Fibroblast of gingiva (primary cell): ENCODE results near the gene E2F1.
"Not testable (repeated sequence)": the region's sequence is repeated elsewhere in the genome, so short reads cannot be mapped to it uniquely, and the experiment has no call there.

Experiments used
- DNase-seq: peaks from one replicate; pipeline ENCODE4 v3.0.0-alpha.2; 2011; ENCODE audit warnings: low read depth

Gene E2F1

DNA sequence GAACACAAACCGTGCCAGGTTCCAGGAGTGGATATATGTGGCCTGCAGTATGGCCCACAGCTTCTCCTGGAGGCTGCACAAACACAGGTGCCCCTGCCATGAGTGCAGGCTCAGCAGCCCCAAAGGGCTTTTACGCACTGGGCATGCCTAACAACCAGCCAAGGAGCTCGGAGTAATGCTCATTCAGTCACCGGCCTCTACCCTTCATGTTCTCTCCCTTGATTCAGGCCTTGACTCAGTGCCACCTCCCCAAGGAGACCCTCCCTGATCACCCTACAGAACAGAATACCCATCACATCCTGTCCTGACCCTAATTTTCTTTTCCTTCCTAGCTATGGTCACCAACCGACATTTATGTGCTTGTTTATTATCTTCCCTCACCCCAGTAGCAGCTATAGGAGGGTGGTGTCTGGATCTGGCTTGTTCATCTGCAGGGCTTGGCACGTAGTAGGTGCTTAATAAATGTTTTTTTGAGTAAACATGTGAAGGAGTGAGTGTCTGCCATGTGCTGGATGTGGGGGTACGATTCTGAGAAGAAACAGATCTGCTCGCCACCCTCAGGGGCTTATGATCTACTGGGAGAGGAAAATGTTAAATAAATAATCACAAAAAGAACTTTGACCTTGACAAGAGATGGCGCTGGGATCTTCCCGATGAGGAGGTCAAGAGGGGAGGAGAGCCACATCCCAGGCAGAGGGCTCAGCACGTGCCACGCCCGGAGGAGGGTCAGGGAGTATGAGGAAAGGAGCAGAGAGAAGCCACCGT is 24.7 kb upstream of the E2F1 start:
- DNase-seq, result no peak

DNA sequence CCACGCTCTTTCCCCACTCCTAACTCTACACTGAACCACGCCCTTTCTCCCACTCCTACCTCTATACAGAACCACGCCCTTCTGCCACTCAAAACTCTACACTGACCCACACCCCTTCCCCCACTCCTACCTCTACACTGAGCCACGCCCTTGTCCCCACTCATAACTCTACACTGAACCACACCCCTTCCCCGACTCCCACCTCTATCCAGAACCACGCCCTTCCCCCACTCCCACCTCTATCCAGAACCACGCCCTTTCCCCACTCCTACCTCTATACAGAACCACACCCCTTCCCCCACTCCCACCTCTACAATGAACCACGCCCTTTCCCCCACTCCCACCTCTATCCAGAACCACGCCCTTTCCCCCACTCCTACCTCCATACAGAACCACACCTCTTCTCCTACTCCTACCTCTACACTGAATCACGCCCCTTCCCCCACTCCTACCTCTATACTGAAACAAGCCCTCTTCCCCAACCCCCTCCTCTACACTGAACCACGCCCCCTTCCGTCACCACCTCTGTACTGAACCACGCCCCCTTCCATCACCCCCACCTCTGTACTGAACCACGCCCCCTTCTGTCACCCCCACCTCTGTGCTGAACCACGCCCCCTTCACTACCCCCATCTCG is 23.8 kb upstream of the E2F1 start:
- DNase-seq, result no peak

DNA sequence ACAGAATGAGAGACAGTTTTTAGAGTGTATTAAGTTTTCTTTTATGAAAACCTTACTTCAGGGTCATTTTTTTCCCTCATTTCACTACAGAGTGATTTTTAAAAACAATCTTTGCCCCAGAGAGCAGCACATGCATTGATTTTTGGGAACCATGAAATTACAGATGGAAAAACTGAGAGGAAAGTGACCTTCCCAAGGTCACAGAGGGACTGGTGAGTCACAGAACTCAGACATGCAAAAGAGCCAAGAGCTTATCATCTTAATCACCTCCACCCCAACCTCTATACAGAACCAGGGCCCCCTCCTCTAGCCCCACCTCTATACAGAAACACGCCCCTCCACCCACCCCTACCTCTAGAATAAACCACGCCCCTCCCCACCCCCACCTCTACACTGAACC is 23.2 kb upstream of the E2F1 start:
- no peak for DNase-seq

DNA sequence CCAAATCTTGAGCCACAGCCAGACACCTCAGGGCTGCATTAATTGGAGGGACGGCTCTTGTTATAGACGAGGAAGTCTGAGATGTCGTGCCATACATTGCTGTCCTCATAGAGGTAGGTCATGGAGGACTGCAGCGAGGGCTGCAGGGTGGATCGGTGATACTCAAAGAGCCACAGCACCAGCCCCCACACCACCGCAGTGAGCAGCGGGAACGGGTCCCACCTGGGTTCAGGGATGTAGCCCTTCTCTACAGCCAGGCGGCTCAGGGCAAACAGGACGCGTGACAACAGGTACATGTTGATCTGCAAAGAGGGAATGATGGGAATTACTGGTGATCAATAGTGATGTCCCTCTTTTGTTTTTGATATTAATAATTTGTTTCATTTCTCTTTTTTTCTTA is 21.5 kb upstream of the E2F1 start:
- no peak for DNase-seq

DNA sequence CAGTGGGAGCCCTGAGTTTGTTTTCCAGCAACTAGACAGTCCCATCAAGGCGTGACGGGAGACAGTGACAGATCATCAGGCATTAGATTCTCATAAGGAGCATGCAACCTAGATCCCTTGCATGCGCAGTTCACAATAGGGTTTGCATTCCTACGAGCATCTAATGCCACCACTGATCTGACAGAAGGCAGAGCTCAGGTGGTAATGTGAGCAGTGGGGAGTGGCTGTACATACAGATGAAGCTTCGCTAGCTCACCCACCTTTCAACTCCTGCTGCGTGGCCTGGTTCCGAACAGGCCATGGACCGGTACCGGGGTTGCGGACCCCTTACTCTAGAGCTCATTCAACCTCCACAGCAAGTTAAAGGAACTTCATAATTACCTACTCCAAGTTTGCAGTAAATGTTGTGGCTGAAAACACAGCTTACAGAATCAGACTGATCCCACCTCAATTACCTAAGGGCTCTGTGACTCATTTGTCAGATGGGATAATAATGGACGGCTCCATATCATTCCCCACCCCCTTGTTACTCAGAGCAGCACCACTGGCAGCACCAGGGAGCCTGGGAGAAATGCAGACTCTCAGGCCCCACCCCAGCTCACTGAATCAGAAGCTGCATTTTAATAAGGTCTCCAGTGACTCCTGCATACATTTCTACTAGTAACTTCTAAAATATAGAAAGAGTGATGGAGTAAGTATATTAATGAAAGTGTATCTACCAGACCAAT is 18.2 kb upstream of the E2F1 start:
- DNase-seq, result no peak

DNA sequence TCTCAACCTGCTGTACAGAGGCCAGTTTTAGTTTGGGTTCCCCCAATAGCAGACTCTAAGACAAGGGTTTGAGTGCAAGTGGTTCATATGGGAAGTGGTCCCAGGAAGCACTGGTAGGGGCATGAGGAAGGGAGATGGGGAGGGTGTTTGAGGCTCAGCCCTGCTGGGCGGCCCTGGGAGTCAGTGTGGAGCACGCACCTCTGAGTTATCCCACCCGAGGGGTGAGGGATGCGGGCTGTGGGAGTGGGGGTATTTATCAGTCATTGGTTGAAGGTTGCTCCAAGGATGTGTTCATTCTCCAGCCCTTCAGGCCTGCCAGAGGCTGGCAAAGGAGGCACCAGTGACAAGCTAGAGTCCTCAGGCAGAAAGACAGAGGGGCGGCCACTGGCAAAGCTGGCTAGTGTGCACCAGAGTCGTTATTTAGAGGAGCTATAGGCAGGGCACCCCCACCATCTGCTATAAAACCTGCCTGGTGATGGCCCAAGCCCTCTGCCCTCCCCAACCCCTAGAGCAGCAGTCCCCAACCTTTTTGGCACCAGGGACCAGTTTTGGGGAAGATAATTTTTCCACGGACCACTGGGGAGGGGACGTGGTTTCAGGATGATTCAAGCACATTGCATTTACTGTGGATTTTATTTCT is 17.4 kb upstream of the E2F1 start:
- no peak for DNase-seq

DNA sequence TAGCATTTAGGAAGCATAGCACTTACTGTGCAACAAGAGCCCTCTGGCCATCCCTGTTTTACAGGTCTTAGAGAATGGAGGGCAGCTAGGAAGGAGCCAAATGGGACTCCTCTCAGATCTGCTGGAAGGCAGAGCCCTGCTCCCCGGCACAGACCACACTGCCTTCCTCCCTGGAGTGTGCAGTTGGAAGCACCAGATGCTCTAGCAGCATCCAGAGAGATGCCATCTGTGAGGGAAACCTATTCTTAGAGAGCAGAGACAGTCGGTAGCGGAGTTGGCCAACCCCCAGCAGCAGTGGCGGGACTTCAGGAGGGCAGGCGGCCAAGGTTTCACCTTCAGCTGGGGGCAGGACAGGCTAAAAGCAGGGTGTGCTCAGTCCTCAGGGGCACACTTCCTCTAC is 16.7 kb upstream of the E2F1 start:
- DNase-seq, result no peak

DNA sequence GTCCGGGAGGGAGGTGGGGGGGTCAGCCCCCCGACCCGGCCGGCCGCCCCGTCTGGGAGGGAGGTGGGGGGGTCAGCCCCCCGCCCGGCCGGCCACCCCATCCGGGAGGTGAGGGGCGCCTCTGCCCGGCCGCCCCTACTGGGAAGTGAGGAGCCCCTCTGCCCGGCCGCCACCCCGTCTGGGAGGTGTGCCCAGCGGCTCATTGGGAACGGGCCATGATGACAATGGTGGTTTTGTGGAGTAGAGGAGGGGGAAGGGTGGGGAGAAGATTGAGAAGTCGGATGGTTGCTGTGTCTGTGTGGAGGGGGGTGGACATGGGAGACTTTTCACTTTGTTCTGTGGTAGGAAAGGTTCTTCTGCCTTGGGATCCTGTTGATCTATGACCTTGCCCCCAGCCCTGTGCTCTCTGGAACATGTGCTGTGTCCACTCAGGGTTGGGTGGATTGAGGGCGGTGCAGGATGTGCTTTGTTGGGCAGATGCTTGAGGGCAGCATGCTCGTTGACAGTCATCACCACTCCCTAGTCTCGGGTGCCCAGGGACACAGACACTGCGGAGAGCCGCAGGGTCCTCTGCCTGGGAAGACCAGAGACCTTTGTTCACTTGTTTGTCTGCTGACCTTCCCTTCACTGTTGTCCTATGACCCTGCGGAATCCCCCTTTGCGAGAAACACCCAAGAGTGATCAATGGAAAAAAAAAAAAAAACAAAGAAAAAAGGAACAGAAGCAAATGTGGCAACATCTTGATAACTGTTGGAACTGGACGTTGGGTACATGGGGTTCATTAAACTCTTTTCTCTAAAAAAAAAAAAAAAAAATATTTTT is 15.7 kb upstream of the E2F1 start:
- DNase-seq, result no peak

DNA sequence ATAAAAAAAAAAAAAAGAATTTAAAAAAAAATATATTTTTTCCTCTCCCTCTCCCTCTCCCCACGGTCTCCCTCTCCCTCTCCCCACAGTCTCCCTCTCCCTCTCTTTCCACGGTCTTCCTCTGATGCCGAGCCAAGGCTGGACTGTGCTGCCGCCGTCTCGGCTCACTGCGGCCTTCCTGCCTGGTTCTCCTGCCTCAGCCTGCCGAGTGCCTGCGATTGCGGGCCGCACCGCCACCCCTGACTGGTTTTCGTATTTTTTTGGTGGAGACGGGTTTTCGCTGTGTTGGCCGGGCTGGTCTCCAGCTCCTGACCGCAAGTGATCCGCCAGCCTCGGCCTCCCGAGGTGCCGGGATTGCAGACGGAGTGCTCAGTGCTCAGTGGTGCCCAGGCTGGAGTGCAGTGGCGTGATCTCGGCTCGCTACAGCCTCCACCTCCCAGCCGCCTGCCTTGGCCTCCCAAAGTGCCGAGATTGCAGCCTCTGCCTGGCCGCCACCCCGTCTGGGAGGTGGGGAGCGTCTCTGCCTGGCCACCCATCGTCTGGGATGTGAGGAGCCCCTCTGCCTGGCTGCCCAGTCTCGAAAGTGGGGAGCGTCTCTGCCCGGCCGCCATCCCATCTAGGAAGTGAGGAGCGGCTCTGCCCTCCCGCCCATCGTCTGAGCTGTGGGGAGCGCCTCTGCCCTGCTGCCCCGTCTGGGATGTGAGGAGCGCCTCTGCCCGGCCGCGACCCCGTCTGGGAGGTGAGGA is 14.7 kb upstream of the E2F1 start:
- DNase-seq, result not testable (repeated sequence)

DNA sequence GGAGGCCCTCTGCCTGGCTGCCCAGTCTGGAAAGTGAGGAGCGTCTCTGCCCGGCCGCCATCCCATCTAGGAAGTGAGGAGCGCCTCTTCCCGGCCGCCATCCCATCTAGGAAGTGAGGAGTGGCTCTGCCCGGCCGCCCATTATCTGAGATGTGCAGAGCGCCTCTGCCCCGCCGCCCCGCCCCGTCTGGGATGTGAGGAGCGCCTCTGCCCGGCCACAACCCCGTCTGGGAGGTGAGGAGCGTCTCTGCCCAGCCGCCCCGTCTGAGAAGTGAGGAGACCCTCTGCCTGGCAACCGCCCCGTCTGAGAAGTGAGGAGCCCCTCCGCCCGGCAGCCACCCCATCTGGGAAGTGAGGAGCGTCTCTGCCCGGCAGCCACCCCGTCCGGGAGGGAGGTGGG is 12.8 kb upstream of the E2F1 start:
- DNase-seq, result not testable (repeated sequence)

DNA sequence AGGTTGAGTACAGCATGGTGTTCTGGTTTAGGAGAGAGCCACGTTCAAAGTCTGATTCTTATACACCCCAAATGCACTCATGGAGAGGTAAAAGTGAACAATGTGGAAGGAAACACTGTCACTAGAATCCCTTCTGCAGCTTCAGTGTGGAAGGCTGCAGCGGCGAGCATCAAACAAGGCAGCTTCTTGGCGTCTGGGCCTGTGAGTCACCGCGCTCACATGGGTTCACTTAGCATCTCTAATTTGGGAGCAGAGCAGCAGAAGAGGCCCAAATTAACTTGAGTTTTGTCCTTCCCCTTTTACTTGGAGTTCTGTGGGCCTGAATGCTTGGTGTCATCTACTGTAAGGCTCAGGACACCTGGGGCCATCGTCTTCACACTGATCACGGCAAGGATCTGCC is 10.9 kb upstream of the E2F1 start:
- DNase-seq, result peak; percentile 78

DNA sequence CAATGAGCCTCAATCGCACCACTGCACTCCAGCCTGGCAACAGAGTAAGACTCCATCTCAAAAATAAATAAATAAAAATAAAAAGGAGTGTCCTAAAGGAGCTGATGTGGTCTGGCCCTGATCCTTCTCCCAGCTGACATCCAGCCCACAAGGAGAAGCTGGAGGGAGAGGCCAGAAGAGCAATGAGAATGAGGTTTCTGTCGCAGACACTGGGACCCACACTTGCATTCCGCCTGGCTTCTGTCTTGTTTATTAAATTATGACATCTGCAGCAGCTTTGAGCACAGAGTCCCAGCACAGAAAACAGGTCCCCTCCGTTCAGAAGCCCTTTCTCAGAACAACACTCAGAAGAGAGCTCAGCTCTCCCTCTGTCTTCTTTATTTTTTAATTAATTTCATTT is 10.3 kb upstream of the E2F1 start:
- DNase-seq, result no peak

DNA sequence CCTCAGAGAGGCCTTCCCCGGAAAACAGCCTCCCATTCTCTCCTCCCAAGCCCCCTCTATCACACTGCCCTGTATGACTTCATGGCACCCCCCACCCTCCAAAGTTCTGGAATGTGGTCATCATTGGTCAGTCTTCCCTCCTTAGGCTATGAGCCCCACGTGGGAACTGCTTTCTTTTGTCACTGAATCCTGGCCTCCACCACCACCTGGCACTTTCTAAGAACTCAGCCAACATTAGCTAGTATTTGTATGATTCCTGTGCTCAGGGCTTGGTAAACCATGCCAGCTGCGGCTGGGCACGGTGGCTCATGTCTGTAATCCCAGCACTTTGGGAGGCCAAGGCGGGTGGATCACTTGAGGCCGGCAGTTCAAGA is 8.4 kb upstream of the E2F1 start:
- no peak for DNase-seq

DNA sequence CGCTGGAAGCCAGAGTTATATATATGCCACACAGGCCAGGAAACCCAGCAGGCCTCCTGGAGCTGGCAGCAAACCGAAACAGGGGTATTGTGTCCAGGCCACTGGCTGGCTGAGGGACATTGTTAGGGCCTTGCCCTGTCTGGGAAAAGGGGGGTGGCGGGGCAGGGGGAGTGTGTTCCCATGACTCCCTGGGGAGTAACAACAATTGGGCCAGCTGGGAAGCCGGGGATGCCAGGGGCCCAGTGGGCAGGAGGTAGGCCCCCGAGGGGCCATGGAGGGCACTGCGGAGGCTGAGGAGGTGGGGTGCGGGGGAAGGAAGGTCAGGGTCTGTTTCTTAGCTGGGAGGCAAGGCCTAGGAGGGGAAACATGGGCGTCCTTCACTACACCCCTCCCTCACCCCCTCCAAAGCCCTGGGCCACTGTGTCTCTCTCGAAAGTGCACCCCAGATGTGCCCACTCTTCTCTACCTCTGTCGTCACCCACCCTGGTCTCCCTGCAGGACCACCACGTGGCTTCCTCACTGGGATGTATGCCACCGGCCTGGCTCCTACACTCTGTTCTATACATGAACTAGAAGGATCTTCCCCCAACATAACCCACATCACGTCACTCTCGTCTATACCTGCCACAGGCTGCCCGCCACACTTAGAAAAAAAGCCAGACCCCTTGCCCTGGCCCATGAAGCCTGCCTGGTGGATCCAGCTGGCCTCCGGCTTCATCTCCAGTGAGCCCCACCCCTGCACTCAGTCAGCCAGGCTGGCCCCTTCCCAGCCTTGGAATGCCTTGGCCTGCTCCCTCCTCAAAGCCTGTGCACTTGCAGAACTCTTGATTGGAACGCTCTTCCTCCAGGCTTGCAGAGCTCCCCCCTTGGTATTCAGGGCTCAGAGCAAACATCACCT is 7.8 kb upstream of the E2F1 start:
- no peak for DNase-seq

DNA sequence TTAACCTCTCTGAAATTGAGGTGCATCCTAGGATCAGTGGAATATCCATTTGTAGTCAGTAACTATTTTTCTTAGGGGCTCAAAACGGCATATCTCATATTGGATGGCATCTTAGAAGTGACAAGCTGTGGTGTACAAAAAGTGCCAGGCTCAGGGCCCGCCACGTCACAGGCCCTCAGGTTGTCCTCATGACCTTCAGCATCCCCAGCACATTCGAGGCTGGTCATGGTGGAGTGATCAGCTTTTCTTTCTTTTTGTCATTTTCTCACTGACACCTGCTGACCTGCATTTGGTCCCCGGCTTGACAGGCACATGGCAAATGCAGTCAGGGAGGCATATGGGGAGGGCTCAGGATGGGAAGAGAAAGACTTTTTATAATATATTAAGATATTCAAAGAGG is 7.1 kb upstream of the E2F1 start:
- no peak for DNase-seq

DNA sequence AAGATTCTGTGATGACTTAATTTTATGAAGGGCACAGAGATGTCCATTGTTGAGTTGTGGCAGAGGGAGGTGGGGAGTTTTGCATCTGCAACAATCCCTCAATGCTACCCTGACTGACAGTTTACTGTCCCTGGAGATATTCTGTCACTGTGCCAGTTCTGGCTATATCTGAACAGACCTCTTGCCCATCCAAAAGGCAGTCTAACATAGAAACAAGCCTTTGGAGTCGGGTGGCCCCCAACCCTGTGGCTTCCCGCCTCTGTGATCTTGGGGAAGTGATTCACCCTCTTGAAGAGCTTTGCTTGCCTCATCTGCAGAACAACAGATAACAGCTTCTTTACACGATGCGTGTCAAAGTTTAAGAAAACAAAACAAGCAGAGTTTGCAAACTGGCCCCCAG is 3.8 kb upstream of the E2F1 start:
- DNase-seq, result no peak

DNA sequence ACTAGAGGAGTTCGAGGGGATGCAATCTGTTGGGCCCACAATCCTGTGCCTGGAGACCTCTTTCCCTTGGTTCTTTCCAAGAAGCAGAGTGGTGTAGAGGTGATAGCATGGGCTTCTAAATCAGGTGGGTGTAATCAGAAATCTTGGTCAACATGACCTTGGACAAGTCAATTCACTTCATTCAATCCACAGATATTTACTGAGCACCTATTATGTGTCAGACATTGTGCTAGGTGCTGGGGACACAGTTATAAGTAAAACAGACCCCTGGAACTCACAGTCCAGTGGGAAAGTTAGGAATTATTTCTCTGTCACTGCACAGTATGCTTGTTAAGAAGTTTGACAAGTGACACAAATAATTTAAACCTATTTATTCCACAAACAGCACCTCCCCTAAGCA is 3.3 kb upstream of the E2F1 start:
- no peak for DNase-seq

DNA sequence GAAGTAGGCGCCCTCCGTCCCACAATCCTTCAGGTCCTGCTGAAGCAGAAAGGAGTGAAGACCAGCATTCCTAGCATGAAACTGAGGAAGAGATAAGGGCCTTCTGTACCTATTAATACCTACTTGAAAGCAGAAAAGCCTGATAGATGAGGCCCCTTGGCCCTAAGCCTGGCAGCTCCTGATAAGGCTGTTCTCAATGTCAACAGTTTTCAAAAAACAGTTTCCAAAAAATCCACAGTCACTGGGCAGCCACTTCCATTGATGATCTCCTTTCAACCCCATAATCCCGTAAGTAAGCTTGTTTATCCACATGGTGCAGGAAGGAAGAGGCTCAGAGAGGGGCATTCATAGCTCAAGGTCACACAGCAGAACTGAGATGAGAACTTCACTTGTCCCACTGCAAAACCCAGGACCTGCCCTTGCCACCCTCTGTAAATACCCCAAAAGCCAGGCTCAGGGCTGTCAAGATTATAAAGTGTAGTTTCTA is 2.8 kb upstream of the E2F1 start:
- no peak for DNase-seq

DNA sequence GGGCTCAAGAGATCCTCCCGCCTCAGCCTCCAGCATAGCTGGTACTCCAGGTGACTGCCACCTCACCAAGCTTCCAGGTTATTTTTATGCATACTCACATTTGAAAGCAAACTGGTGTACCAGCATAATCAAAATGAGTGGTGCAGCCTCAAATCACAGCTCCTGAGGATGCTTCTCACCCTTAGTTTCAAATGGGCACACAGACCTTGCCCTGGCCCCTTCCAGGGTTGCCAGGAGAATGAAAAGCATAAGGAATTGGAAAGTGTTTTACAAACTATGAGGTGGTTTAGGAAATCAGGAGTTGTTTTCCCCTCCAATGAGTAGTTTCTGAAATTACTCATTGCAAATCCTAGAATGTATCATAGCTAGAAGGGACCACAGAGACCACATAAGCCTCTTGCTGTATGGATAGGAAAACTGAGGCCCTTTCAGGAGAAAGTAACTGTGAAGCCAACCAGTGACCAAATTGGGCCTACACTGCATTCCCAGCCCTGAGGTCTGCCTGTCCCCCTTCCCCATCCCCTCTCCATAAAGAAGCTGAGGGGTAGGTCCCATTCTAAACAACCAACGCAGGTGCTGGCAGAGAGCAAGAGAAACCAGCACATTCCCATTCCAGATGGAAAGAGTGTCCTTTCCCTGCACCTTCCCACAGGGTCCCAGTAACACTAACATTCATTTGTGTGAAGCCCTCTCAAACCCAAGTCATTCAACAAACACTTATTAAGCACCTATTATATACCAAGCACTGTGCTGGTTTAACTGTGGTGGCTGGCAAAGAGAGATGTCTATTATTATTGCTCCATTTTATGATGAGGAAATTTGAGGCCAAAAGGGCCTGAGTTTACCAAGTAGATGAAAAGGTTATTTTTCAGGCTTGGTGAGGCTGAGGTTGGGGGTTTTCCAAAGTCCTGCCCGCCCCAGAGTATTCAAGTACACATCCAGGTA is 2.1 kb upstream of the E2F1 start:
- DNase-seq, result no peak
